Measurements from ENCODE around the gene PPP1R7.

The PPP1R7 gene

DNA sequence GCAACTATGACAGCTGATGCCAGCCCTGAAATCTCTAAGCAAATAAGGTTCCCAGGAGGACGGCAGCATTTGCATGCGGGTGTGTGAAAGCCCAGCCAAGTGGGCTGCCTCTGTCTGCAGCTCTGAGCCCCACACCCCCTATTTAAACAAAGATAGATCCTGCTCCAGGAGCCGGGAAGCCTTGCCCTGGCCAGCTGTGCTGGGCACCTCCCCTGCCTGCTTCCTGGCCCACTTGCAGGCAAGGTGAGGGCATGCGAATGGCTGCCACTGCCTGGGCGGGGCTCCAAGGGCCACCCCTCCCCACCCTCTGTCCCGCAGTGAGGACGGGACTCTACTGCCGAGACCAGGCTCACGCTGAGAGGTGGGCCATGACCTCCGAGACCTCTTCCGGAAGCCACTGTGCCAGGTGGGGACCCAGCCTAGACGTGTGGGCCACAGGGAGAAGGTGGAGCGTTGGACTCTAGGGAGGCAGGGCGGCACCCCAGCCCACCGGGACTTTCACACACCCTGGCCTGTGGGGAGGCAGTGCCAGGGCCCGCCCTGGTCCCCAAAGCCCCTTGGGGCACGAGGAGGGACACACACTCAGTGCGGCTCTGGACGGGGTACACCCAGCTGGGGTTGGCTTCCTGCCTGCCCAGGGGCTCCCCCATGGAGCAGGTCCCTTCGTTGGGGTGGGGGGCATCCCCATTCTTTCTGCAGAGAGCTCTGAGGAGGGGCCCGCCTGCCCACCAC is 38.3 kb downstream of the PPP1R7 start, which contains the start of gene ANO7:
ANO7 (plus strand) TSS at position 317 of the 732 bp plus-strand sequence. CDS start 1,387 bp downstream, outside the sequence.
- DNase-seq (ENCODE audit: low read depth) = no peak
- TF ChIP-seq, protein P1, sequence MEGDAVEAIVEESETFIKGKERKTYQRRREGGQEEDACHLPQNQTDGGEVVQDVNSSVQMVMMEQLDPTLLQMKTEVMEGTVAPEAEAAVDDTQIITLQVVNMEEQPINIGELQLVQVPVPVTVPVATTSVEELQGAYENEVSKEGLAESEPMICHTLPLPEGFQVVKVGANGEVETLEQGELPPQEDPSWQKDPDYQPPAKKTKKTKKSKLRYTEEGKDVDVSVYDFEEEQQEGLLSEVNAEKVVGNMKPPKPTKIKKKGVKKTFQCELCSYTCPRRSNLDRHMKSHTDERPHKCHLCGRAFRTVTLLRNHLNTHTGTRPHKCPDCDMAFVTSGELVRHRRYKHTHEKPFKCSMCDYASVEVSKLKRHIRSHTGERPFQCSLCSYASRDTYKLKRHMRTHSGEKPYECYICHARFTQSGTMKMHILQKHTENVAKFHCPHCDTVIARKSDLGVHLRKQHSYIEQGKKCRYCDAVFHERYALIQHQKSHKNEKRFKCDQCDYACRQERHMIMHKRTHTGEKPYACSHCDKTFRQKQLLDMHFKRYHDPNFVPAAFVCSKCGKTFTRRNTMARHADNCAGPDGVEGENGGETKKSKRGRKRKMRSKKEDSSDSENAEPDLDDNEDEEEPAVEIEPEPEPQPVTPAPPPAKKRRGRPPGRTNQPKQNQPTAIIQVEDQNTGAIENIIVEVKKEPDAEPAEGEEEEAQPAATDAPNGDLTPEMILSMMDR (conservative IDR thresholded peaks at IDR 0.05; ENCODE audit: low read length) = no peak
- H3K4me3 ChIP-seq (ENCODE audit: low read length) = no peak within 1 kb of the TSS

DNA sequence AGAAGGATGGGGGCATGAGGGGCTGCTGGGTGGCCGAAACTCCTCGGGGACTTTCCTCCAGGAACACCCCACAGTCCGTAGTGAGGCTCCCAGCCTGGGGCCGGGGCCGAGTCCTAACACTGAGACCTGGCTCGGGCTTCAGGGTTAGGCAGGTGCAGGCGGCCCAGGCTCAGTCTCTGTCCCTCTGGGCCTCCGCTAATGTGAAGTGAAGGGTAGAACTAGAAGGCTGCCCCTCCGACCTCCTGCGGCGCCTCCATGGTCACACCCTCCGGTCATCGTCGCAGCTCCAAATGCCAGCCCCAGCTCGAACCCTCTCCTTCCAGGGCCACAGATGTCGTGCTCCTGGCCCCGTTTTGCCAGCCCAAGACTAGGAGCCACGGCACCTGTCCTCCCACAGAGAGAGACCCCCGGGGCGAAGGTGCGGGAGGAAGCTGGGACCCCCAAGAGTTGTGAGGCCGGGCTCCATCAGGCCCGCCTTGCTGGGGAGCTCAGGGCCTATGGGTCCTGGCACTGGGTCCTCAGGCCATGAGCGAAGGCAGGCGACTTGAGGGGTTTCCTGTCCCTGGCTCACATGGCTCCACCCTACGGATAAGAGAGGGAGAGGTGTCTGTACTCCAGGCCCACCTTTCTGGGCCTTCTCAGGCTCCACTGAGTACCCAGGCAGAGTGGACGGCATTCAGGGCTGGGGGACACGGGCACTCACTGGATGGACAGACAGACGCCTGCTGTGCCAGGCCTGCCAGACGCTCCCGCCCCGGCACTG is 39.0 kb downstream of the PPP1R7 start:
- no peak overlapping the region for H3K4me3 ChIP-seq (ENCODE audit: low read length)
- TF ChIP-seq, protein P1 (conservative IDR thresholded peaks at IDR 0.05; ENCODE audit: low read length) = no peak
- DNase-seq (ENCODE audit: low read depth) = no peak

DNA sequence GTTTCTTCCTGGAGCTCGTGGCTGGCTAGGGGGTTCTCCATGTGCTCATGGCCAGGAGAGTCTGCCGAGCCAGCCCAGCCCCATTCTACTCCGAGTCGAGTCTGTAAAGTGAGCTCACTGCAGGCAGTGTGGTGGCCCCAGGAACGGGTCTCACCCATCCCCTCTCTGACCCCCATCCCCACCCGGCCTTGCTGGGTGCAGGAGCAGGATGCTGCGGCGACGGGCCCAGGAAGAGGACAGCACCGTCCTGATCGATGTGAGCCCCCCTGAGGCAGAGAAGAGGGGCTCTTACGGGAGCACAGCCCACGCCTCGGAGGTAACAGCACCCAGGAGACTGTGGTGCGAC is 39.6 kb downstream of the PPP1R7 start:
- TF ChIP-seq, protein P1 (conservative IDR thresholded peaks at IDR 0.05; ENCODE audit: low read length) = no peak
- DNase-seq (ENCODE audit: low read depth) = no peak
- H3K4me3 ChIP-seq (ENCODE audit: low read length) = no peak overlapping the region

DNA sequence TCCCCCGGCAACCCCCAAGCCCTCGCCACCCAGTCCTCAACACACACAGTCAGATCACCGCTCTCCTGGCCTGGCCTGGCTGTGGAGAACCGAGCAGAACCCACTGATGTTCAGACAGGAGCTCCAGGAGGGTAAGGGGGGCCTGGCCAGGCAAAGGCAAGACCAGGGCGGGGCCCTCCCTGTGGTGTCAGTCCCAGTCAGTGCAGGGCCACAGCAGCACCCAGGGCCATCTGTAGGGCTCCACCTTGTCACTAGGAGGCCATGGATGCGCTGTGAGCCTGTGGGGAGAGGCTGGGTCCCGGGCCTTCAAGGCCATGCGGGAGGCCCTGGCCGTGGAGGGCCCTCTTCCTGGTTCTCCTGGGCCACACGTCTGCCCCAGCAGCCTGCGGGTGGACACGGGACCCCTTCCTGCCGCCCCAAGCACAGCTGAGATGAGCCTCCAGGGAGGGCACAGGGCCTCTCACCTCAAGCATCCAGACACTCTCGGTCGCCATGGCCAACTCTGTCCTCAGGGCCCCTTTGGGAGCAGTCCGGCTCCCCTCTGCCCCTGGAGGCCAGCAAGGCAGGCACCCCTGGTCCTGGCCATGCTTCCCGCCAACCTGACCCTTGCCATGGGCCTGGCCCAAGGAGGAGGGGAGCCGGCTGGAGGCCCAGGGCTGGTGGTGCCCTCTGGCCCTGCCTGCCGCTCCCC is 40.2 kb downstream of the PPP1R7 start:
- no peak for DNase-seq (ENCODE audit: low read depth)
- H3K4me3 ChIP-seq (ENCODE audit: low read length) = no peak overlapping the region
- TF ChIP-seq, protein P1 (conservative IDR thresholded peaks at IDR 0.05; ENCODE audit: low read length) = no peak

DNA sequence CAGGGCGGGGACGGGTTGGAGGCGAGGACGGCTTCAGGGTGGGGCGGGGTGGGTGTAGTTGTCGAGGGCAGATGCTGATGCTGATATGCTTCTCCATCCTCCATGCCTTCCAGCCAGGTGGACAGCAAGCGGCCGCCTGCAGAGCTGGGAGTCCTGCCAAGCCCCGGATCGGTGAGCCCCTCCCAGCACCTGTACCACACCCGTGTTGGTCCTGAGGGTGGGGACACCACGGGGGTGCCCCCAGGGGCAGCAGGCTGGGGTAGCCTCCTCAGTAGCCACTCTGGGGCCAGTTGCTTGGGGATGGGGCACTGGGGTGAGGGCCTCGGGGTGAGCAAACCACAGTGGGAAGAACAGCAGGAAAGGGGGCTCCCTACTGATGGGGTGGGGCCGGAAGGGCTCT is 40.8 kb downstream of the PPP1R7 start:
- DNase-seq (ENCODE audit: low read depth) = no peak
- TF ChIP-seq, protein P1 (conservative IDR thresholded peaks at IDR 0.05; ENCODE audit: low read length) = no peak

DNA sequence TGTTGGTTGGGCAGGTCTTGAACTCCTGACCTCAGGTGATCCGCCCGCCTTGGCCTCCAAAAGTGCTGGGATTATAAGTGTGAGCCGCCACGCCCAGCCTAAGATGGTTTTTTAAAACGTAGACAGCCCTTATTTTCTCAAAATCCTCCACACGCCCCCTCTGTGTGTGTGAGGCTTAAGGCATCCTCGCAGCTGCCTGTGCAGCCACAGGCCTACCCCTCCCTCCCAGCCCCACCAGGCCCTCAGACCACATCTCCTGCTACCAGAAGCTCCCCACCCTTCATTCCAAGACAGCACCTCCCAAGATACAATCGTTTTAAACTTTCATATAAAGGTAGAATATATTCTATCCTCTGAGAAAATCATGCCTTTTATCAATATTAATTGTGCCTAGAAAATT is 43.0 kb downstream of the PPP1R7 start:
- TF ChIP-seq, protein P1 (conservative IDR thresholded peaks at IDR 0.05; ENCODE audit: low read length) = no peak
- no peak for DNase-seq (ENCODE audit: low read depth)
- no peak overlapping the region for H3K4me3 ChIP-seq (ENCODE audit: low read length)

More for the DNA sequence above, 40.8 kb downstream of the PPP1R7 start:
- no peak overlapping the region for H3K4me3 ChIP-seq (ENCODE audit: low read length)
